ENCODE data around the gene PCLO.

The PCLO gene

GRCh38 chr7:82823073-82823472, 339.6 kb downstream of the PCLO start:
- no peak overlapping the region for H3K4me3 ChIP-seq (ENCODE audit: low read depth, low read length)
- no peak for TF ChIP-seq CTCF (conservative IDR thresholded peaks at IDR 0.05; ENCODE audit: low read depth, low read length)
- no peak for DNase-seq (ENCODE audit: low read depth)

- no peak overlapping the region for H3K4me3 ChIP-seq (ENCODE audit: low read depth, low read length)
- no peak for DNase-seq (ENCODE audit: low read depth)
- no peak for TF ChIP-seq CTCF (conservative IDR thresholded peaks at IDR 0.05; ENCODE audit: low read depth, low read length)
Observed at GRCh38 chr7:82821037-82821436, 341.6 kb downstream of the PCLO start.

GRCh38 chr7:82818171-82818570, 344.5 kb downstream of the PCLO start:
- H3K4me3 ChIP-seq (ENCODE audit: low read depth, low read length) = no peak overlapping the region
- peak; percentile 33 for DNase-seq (ENCODE audit: low read depth)
- TF ChIP-seq CTCF (conservative IDR thresholded peaks at IDR 0.05; ENCODE audit: low read depth, low read length) = no peak

GRCh38 chr7:82816272-82816671, 346.4 kb downstream of the PCLO start:
- no peak overlapping the region for H3K4me3 ChIP-seq (ENCODE audit: low read depth, low read length)
- DNase-seq (ENCODE audit: low read depth) = no peak
- TF ChIP-seq CTCF (conservative IDR thresholded peaks at IDR 0.05; ENCODE audit: low read depth, low read length) = peak; percentile 10

GRCh38 chr7:82810558-82811259, 352.0 kb downstream of the PCLO start:
- H3K4me3 ChIP-seq (ENCODE audit: low read depth, low read length) = no peak overlapping the region
- peak; percentile 85 for DNase-seq (ENCODE audit: low read depth)
- peak; percentile 75 for TF ChIP-seq CTCF (conservative IDR thresholded peaks at IDR 0.05; ENCODE audit: low read depth, low read length)

- no peak overlapping the region for H3K4me3 ChIP-seq (ENCODE audit: low read depth, low read length)
- no peak for DNase-seq (ENCODE audit: low read depth)
- no peak for TF ChIP-seq CTCF (conservative IDR thresholded peaks at IDR 0.05; ENCODE audit: low read depth, low read length)
Observed at GRCh38 chr7:82808633-82809032, 354.1 kb downstream of the PCLO start.

GRCh38 chr7:82805527-82805960, 357.1 kb downstream of the PCLO start:
- TF ChIP-seq CTCF (conservative IDR thresholded peaks at IDR 0.05; ENCODE audit: low read depth, low read length) = no peak
- peak overlapping the region; percentile 51 for H3K4me3 ChIP-seq (ENCODE audit: low read depth, low read length)
- DNase-seq (ENCODE audit: low read depth) = peak; percentile 92
